Naive B cell (primary cell): ENCODE data around the gene VCX3B. TPM values are rescaled to one million over a fixed set of nuclear protein-coding genes. Genes with fewer than 3 reads are reported as not detected.
"Not testable (repeated sequence)": the region's sequence is repeated elsewhere in the genome, so short reads cannot be mapped to it uniquely, and the experiment has no call there.

Source experiments
- ATAC-seq, 2 donors: fragments of 150-1000 bp; cut with Tn5 transposase; 2 replicates each; pipeline ENCODE4 v1.10.0; 2021; ENCODE audit warnings: low read depth in 2 of 2, mild to moderate bottlenecking in 2 of 2, moderate library complexity in 2 of 2
- DNase-seq: peaks from one replicate; pipeline ENCODE4 v3.0.0; 2022
- H3K27ac Mint-ChIP-seq, 6 donors: one replicate each; pipeline ENCODE4 v1.8.0; 2020 to 2022; ENCODE audit warnings: mild to moderate bottlenecking in 6 of 6, mixed read lengths in 6 of 6, moderate library complexity in 5 of 6, inconsistent platforms in 2 of 6
- H3K27me3 Mint-ChIP-seq, 3 donors: one replicate each; pipeline ENCODE4 v1.8.0; 2021 to 2022; ENCODE audit warnings: mixed read lengths in 3 of 3, mild to moderate bottlenecking in 1 of 3
- H3K36me3 Mint-ChIP-seq, 2 donors: one replicate each; pipeline ENCODE4 v1.8.0; 2020 to 2022; ENCODE audit warnings: mixed read lengths in 2 of 2, inconsistent platforms in 1 of 2, mild to moderate bottlenecking in 1 of 2
- H3K4me1 Mint-ChIP-seq, 3 donors: one replicate each; pipeline ENCODE4 v1.8.0; 2020 to 2022; ENCODE audit warnings: mixed read lengths in 3 of 3, inconsistent platforms in 1 of 3, mild to moderate bottlenecking in 1 of 3, moderate library complexity in 1 of 3
- H3K4me3 Mint-ChIP-seq, 8 donors: one replicate each; pipeline ENCODE4 v1.8.0; 2020 to 2022; ENCODE audit warnings: mild to moderate bottlenecking in 8 of 8, mixed read lengths in 8 of 8, moderate library complexity in 8 of 8, inconsistent platforms in 2 of 8
- H3K9me3 Mint-ChIP-seq, 7 donors: one replicate each; pipeline ENCODE4 v1.8.0; 2020 to 2022; ENCODE audit warnings: mixed read lengths in 7 of 7, mild to moderate bottlenecking in 5 of 7, inconsistent platforms in 2 of 7, moderate library complexity in 1 of 7
- polyA plus RNA-seq, 6 donors: library from polyadenylated mRNA; unstranded; fragments of 300-500 nt; fragmentation: Illumina TruSeq; gene quantifications; one replicate each; pipeline ENCODE4 v1.2.3, GENCODE V29; 2021; ENCODE audit warnings: low read depth in 6 of 6

VCX3B gene
- not detected for polyA plus RNA-seq

GRCh38 chrX:8464530-8464929 lies at the start of gene VCX3B:
VCX3B (plus strand) TSS chrX:8464830; CDS start chrX:8465451, 621 bp downstream.
- H3K4me3 Mint-ChIP-seq, H3K36me3 Mint-ChIP-seq, H3K4me1 Mint-ChIP-seq, H3K9me3 Mint-ChIP-seq, ATAC-seq, DNase-seq, H3K27ac Mint-ChIP-seq, H3K27me3 Mint-ChIP-seq: not testable (repeated sequence)

- DNase-seq (no peak), ATAC-seq (no peak)
- no peaks in the 10 kb centered on the region for H3K27me3 Mint-ChIP-seq
- H3K27ac Mint-ChIP-seq: no peak overlapping the region
- H3K4me1 Mint-ChIP-seq: no peaks in the 10 kb centered on the region
- H3K9me3 Mint-ChIP-seq: peaks cover 3 to 17% (median 10%) of the 10 kb centered on the region in 7 donors
- no peaks in the 10 kb centered on the region for H3K36me3 Mint-ChIP-seq
- no peak overlapping the region for H3K4me3 Mint-ChIP-seq
These were observed 46.3 kb upstream of the VCX3B start for GRCh38 chrX:8418301-8418700.

- Mint-ChIP-seq H3K9me3 (peaks cover 0 to 7% (median 3%) of the 10 kb centered on the region in 7 donors), H3K36me3 (no peaks in the 10 kb centered on the region)
- ATAC-seq: no peak
These were observed 39.7 kb upstream of the VCX3B start for GRCh38 chrX:8424912-8425311.

GRCh38 chrX:8429692-8430249 lies 34.9 kb upstream of the VCX3B start:
- DNase-seq (no peak), ATAC-seq (no peak)
- no peak overlapping the region for H3K27ac Mint-ChIP-seq
- H3K4me1 Mint-ChIP-seq: no peaks in the 10 kb centered on the region
- H3K36me3 Mint-ChIP-seq: no peaks in the 10 kb centered on the region
- no peak overlapping the region for H3K4me3 Mint-ChIP-seq
- no peaks in the 10 kb centered on the region for H3K27me3 Mint-ChIP-seq
- H3K9me3 Mint-ChIP-seq: peaks cover 0 to 10% (median 0%) of the 10 kb centered on the region in 7 donors

More at GRCh38 chrX:8424912-8425311, 39.7 kb upstream of the VCX3B start:
- Mint-ChIP-seq H3K27me3 (no peaks in the 10 kb centered on the region), H3K4me1 (no peaks in the 10 kb centered on the region), H3K27ac (no peak overlapping the region), H3K4me3 (no peak overlapping the region)
- no peak for DNase-seq

- DNase-seq: no peak
- no peaks in the 10 kb centered on the region for H3K27me3 Mint-ChIP-seq
- H3K27ac Mint-ChIP-seq: no peak overlapping the region
- H3K4me3 Mint-ChIP-seq: no peak overlapping the region
- peaks cover 0 to 10% (median 0%) of the 10 kb centered on the region in 7 donors for H3K9me3 Mint-ChIP-seq
- H3K36me3 Mint-ChIP-seq: no peaks in the 10 kb centered on the region
- ATAC-seq: no peak
- no peaks in the 10 kb centered on the region for H3K4me1 Mint-ChIP-seq
These were observed 34.2 kb upstream of the VCX3B start for GRCh38 chrX:8430444-8430843.

GRCh38 chrX:8432396-8432795 lies 32.2 kb upstream of the VCX3B start:
- H3K4me1 Mint-ChIP-seq: no peaks in the 10 kb centered on the region
- H3K27ac Mint-ChIP-seq: no peak overlapping the region
- no peaks in the 10 kb centered on the region for H3K27me3 Mint-ChIP-seq
- H3K4me3 Mint-ChIP-seq: no peak overlapping the region
- ATAC-seq (no peak), DNase-seq (no peak)
- H3K9me3 Mint-ChIP-seq: peaks cover 0 to 10% (median 0%) of the 10 kb centered on the region in 7 donors
- H3K36me3 Mint-ChIP-seq: no peaks in the 10 kb centered on the region

GRCh38 chrX:8433109-8434062 lies 31.2 kb upstream of the VCX3B start:
- H3K27me3 Mint-ChIP-seq: no peaks in the 10 kb centered on the region
- H3K36me3 Mint-ChIP-seq: no peaks in the 10 kb centered on the region
- ATAC-seq: no peak
- H3K4me3 Mint-ChIP-seq: no peak overlapping the region
- no peaks in the 10 kb centered on the region for H3K4me1 Mint-ChIP-seq
- H3K9me3 Mint-ChIP-seq: peaks cover 0 to 8% (median 0%) of the 10 kb centered on the region in 7 donors
- no peak overlapping the region for H3K27ac Mint-ChIP-seq
- DNase-seq: no peak

GRCh38 chrX:8447368-8447767 lies 17.3 kb upstream of the VCX3B start:
- Mint-ChIP-seq H3K36me3 (peaks cover 0 to 3% of the 10 kb centered on the region in 2 donors), H3K4me3 (no peak overlapping the region), H3K9me3 (peaks cover 0 to 7% (median 4%) of the 10 kb centered on the region in 7 donors), H3K27me3 (no peaks in the 10 kb centered on the region), H3K27ac (no peak overlapping the region), H3K4me1 (no peaks in the 10 kb centered on the region)
- ATAC-seq: no peak
- no peak for DNase-seq

GRCh38 chrX:8452343-8452742 lies 12.3 kb upstream of the VCX3B start:
- H3K27ac Mint-ChIP-seq: not testable (repeated sequence)

GRCh38 chrX:8453611-8454010 lies 11.0 kb upstream of the VCX3B start:
- ATAC-seq: no peak
- DNase-seq: no peak
- Mint-ChIP-seq H3K4me1 (no peaks in the 10 kb centered on the region), H3K27ac (no peak overlapping the region), H3K4me3 (no peak overlapping the region), H3K36me3 (peaks cover 0 to 3% of the 10 kb centered on the region in 2 donors), H3K9me3 (peaks cover 5 to 23% (median 7%) of the 10 kb centered on the region in 7 donors), H3K27me3 (no peaks in the 10 kb centered on the region)

More at GRCh38 chrX:8452343-8452742, 12.3 kb upstream of the VCX3B start:
- not testable (repeated sequence) for H3K27me3 Mint-ChIP-seq, H3K4me1 Mint-ChIP-seq, DNase-seq, H3K4me3 Mint-ChIP-seq, H3K36me3 Mint-ChIP-seq, ATAC-seq
- peaks cover 3 to 14% (median 7%) of the 10 kb centered on the region in 7 donors for H3K9me3 Mint-ChIP-seq

- Mint-ChIP-seq H3K4me1 (no peaks in the 10 kb centered on the region), H3K36me3 (peaks cover 0 to 3% of the 10 kb centered on the region in 2 donors), H3K27ac (no peak overlapping the region), H3K4me3 (no peak overlapping the region), H3K9me3 (peaks cover 5 to 35% (median 10%) of the 10 kb centered on the region in 7 donors), H3K27me3 (no peaks in the 10 kb centered on the region)
- DNase-seq: no peak
- ATAC-seq: no peak
These were observed 9.1 kb upstream of the VCX3B start for GRCh38 chrX:8455557-8455956.

- Mint-ChIP-seq H3K27ac (no peak overlapping the region), H3K9me3 (peaks cover 4 to 21% (median 6%) of the 10 kb centered on the region in 7 donors), H3K4me1 (no peaks in the 10 kb centered on the region), H3K27me3 (no peaks in the 10 kb centered on the region), H3K36me3 (no peaks in the 10 kb centered on the region), H3K4me3 (no peak overlapping the region)
- ATAC-seq (no peak), DNase-seq (no peak)
These were observed 2.1 kb upstream of the VCX3B start for GRCh38 chrX:8462488-8462887.

GRCh38 chrX:8484360-8484949 lies 19.8 kb downstream of the VCX3B start:
- DNase-seq (no peak), ATAC-seq (no peak)
- Mint-ChIP-seq H3K27ac (no peak overlapping the region), H3K4me3 (no peak overlapping the region), H3K9me3 (peaks cover 0 to 11% (median 4%) of the 10 kb centered on the region in 7 donors), H3K4me1 (no peaks in the 10 kb centered on the region), H3K36me3 (no peaks in the 10 kb centered on the region), H3K27me3 (no peaks in the 10 kb centered on the region)
